Measurements from ENCODE around the gene TMED5.
"Not testable (repeated sequence)": the region's sequence is repeated elsewhere in the genome, so short reads cannot be mapped to it uniquely, and the experiment has no call there.

TMED5 gene

GRCh38 chr1:93179886-93180722 is at the start of gene TMED5:
TMED5 (minus strand) TSS chr1:93180413; CDS start chr1:93180242, 171 bp downstream.
- DNase-seq = peak; percentile 96

- DNase-seq = no peak
Measured at GRCh38 chr1:93223023-93223675, 42.9 kb upstream of the TMED5 start.

- DNase-seq = no peak
Measured at GRCh38 chr1:93221913-93222312, 41.7 kb upstream of the TMED5 start.

- not testable (repeated sequence) for DNase-seq
Measured at GRCh38 chr1:93220716-93221115, 40.5 kb upstream of the TMED5 start.

GRCh38 chr1:93219443-93219842 is 39.2 kb upstream of the TMED5 start:
- DNase-seq = no peak

GRCh38 chr1:93215322-93215721 is 35.1 kb upstream of the TMED5 start:
- no peak for DNase-seq

- DNase-seq = no peak
Measured at GRCh38 chr1:93207211-93207610, 27.0 kb upstream of the TMED5 start.

GRCh38 chr1:93206567-93206954 is 26.3 kb upstream of the TMED5 start:
- DNase-seq = no peak

GRCh38 chr1:93205892-93206566 is 25.8 kb upstream of the TMED5 start:
- DNase-seq = no peak

GRCh38 chr1:93200714-93201113 is 20.5 kb upstream of the TMED5 start:
- DNase-seq = no peak

GRCh38 chr1:93200086-93200620 is 19.9 kb upstream of the TMED5 start:
- DNase-seq = no peak

GRCh38 chr1:93199150-93199549 is 18.9 kb upstream of the TMED5 start:
- DNase-seq = no peak

- no peak for DNase-seq
Measured at GRCh38 chr1:93196591-93196990, 16.4 kb upstream of the TMED5 start.

- DNase-seq = no peak
Measured at GRCh38 chr1:93194231-93194990, 14.2 kb upstream of the TMED5 start.

- no peak for DNase-seq
Measured at GRCh38 chr1:93190432-93190831, 10.2 kb upstream of the TMED5 start.

- DNase-seq = no peak
Measured at GRCh38 chr1:93186667-93187066, 6.5 kb upstream of the TMED5 start.

GRCh38 chr1:93180723-93181613 is 755 bp upstream of the TMED5 start, which contains the start of gene CCDC18:
CCDC18 (plus strand) TSS chr1:93180724; CDS start chr1:93183362, 2,638 bp downstream.
- DNase-seq = peak; percentile 69

GRCh38 chr1:93178418-93178817 is 1.8 kb downstream of the TMED5 start:
- no peak for DNase-seq

GRCh38 chr1:93177991-93178390 is 2.2 kb downstream of the TMED5 start:
- DNase-seq = no peak

GRCh38 chr1:93174638-93175037 is 5.6 kb downstream of the TMED5 start:
- DNase-seq = not testable (repeated sequence)

- DNase-seq = no peak
Measured at GRCh38 chr1:93172778-93173177, 7.4 kb downstream of the TMED5 start.

Data from stimulated activated naive CD4-positive, alpha-beta T cell treated with Interleukin-2 at 50 U/mL for 16 hours (primary cell).